IPS-20b (cell line): Measurements from ENCODE around the gene POC1A.
"Not testable (repeated sequence)": the region's sequence is repeated elsewhere in the genome, so short reads cannot be mapped to it uniquely, and the experiment has no call there.

Source experiments
- H3K27ac ChIP-seq: one replicate; pipeline ENCODE4 v1.5.1; 2013; ENCODE audit warnings: low read length
- H3K27me3 ChIP-seq: 2 replicates; pipeline ENCODE4 v1.6.1; 2013; ENCODE audit warnings: mild to moderate bottlenecking, low read length, inconsistent platforms; ENCODE audit not compliant: insufficient read depth
- H3K36me3 ChIP-seq: 2 replicates; pipeline ENCODE4 v1.6.1; 2013; ENCODE audit warnings: low read depth, mild to moderate bottlenecking, inconsistent platforms, low read length, moderate library complexity; ENCODE audit not compliant: insufficient read depth
- H3K4me1 ChIP-seq: 2 replicates; pipeline ENCODE4 v1.6.1; 2013; ENCODE audit warnings: mild to moderate bottlenecking, control low read depth, inconsistent platforms, low read length, moderate library complexity; ENCODE audit not compliant: insufficient read depth
- H3K4me3 ChIP-seq: 2 replicates; pipeline ENCODE4 v1.5.1; 2013; ENCODE audit warnings: mild to moderate bottlenecking, low read length, inconsistent platforms
- H3K9ac ChIP-seq: 2 replicates; pipeline ENCODE4 v1.6.1; 2013; ENCODE audit warnings: low read depth, mild to moderate bottlenecking, inconsistent platforms, low read length, moderate library complexity
- H3K9me3 ChIP-seq: 2 replicates; pipeline ENCODE4 v1.6.1; 2013; ENCODE audit warnings: mild to moderate bottlenecking, low read depth, low read length, inconsistent platforms; ENCODE audit not compliant: insufficient read depth

The POC1A gene

GRCh38 chr3:52043750-52044149, 110.5 kb downstream of the POC1A start:
- Histone ChIP-seq H3K36me3 (no peaks in the 10 kb centered on the region), H3K4me3 (no peak overlapping the region), H3K4me1 (peaks cover 11% of the 10 kb centered on the region; the same call in 1 of the 2 replicates), H3K27ac (no peak overlapping the region), H3K9ac (no peak overlapping the region), H3K27me3 (no peaks in the 10 kb centered on the region), H3K9me3 (no peaks in the 10 kb centered on the region)

GRCh38 chr3:52043039-52043438, 111.2 kb downstream of the POC1A start:
- peaks cover 11% of the 10 kb centered on the region; the same call in 1 of the 2 replicates for H3K4me1 ChIP-seq
- not testable (repeated sequence) for H3K4me3 ChIP-seq, H3K27ac ChIP-seq, H3K9ac ChIP-seq, H3K27me3 ChIP-seq, H3K36me3 ChIP-seq, H3K9me3 ChIP-seq

- Histone ChIP-seq H3K36me3 (no peaks in the 10 kb centered on the region), H3K4me3 (no peak overlapping the region), H3K9me3 (no peaks in the 10 kb centered on the region), H3K4me1 (peaks cover 6% of the 10 kb centered on the region; the same call in 1 of the 2 replicates), H3K9ac (no peak overlapping the region), H3K27ac (no peak overlapping the region), H3K27me3 (no peaks in the 10 kb centered on the region)
Observed at GRCh38 chr3:52041118-52041731, 113.0 kb downstream of the POC1A start.

- no peaks in the 10 kb centered on the region for H3K9me3 ChIP-seq
- H3K9ac ChIP-seq: no peak overlapping the region
- H3K36me3 ChIP-seq: no peaks in the 10 kb centered on the region
- H3K27me3 ChIP-seq: no peaks in the 10 kb centered on the region
- H3K27ac ChIP-seq: no peak overlapping the region
- H3K4me3 ChIP-seq: no peak overlapping the region
- H3K4me1 ChIP-seq: 0 out of 2 replicates have a peak, but pooled peaks cover 3% of the 10 kb centered on the region
Observed at GRCh38 chr3:52040600-52040999, 113.6 kb downstream of the POC1A start.

GRCh38 chr3:52039846-52040245, 114.4 kb downstream of the POC1A start:
- H3K27me3 ChIP-seq: no peaks in the 10 kb centered on the region
- no peaks in the 10 kb centered on the region for H3K4me1 ChIP-seq
- H3K9me3 ChIP-seq: no peaks in the 10 kb centered on the region
- no peak overlapping the region for H3K4me3 ChIP-seq
- no peaks in the 10 kb centered on the region for H3K36me3 ChIP-seq
- H3K9ac ChIP-seq: no peak overlapping the region
- H3K27ac ChIP-seq: no peak overlapping the region

GRCh38 chr3:52039426-52039825, 114.8 kb downstream of the POC1A start:
- Histone ChIP-seq H3K27ac (no peak overlapping the region), H3K4me1 (no peaks in the 10 kb centered on the region), H3K27me3 (no peaks in the 10 kb centered on the region), H3K36me3 (no peaks in the 10 kb centered on the region), H3K9ac (no peak overlapping the region), H3K4me3 (no peak overlapping the region), H3K9me3 (no peaks in the 10 kb centered on the region)

- Histone ChIP-seq H3K27ac (no peak overlapping the region), H3K36me3 (no peaks in the 10 kb centered on the region), H3K27me3 (no peaks in the 10 kb centered on the region), H3K4me3 (no peak overlapping the region), H3K9me3 (no peaks in the 10 kb centered on the region), H3K4me1 (no peaks in the 10 kb centered on the region), H3K9ac (no peak overlapping the region)
Observed at GRCh38 chr3:52038227-52038626, 116.0 kb downstream of the POC1A start.

GRCh38 chr3:52037291-52037690, 116.9 kb downstream of the POC1A start:
- no peaks in the 10 kb centered on the region for H3K4me1 ChIP-seq
- H3K27me3 ChIP-seq: no peaks in the 10 kb centered on the region
- H3K9ac ChIP-seq: no peak overlapping the region; the same call in 1 of the 2 replicates
- H3K9me3 ChIP-seq: no peaks in the 10 kb centered on the region
- no peak overlapping the region for H3K27ac ChIP-seq
- no peaks in the 10 kb centered on the region for H3K36me3 ChIP-seq
- no peak overlapping the region for H3K4me3 ChIP-seq

GRCh38 chr3:52036829-52037228, 117.4 kb downstream of the POC1A start:
- Histone ChIP-seq H3K4me1 (no peaks in the 10 kb centered on the region), H3K9me3 (no peaks in the 10 kb centered on the region), H3K27ac (no peak overlapping the region), H3K36me3 (no peaks in the 10 kb centered on the region), H3K4me3 (no peak overlapping the region), H3K9ac (no peak overlapping the region), H3K27me3 (no peaks in the 10 kb centered on the region)

- Histone ChIP-seq H3K4me3 (no peak overlapping the region), H3K9me3 (no peaks in the 10 kb centered on the region), H3K4me1 (no peaks in the 10 kb centered on the region), H3K9ac (no peak overlapping the region), H3K27ac (no peak overlapping the region), H3K27me3 (no peaks in the 10 kb centered on the region), H3K36me3 (no peaks in the 10 kb centered on the region)
Observed at GRCh38 chr3:52036222-52036694, 118.0 kb downstream of the POC1A start.

- Histone ChIP-seq H3K4me3 (no peak overlapping the region), H3K4me1 (no peaks in the 10 kb centered on the region), H3K36me3 (no peaks in the 10 kb centered on the region), H3K27ac (no peak overlapping the region), H3K9ac (no peak overlapping the region), H3K9me3 (no peaks in the 10 kb centered on the region), H3K27me3 (no peaks in the 10 kb centered on the region)
Observed at GRCh38 chr3:52034651-52035050, 119.6 kb downstream of the POC1A start.

GRCh38 chr3:52034212-52034611, 120.0 kb downstream of the POC1A start:
- Histone ChIP-seq H3K9me3 (no peaks in the 10 kb centered on the region), H3K9ac (no peak overlapping the region), H3K36me3 (no peaks in the 10 kb centered on the region), H3K27ac (no peak overlapping the region), H3K27me3 (no peaks in the 10 kb centered on the region), H3K4me1 (no peaks in the 10 kb centered on the region), H3K4me3 (no peak overlapping the region)
